Measurements from ENCODE around the gene FILIP1. TPM values are rescaled to one million over a fixed set of nuclear protein-coding genes. Genes with fewer than 3 reads are reported as not detected.

Gene FILIP1
- polyA plus RNA-seq, 1 experiment = 0.44 TPM

DNA sequence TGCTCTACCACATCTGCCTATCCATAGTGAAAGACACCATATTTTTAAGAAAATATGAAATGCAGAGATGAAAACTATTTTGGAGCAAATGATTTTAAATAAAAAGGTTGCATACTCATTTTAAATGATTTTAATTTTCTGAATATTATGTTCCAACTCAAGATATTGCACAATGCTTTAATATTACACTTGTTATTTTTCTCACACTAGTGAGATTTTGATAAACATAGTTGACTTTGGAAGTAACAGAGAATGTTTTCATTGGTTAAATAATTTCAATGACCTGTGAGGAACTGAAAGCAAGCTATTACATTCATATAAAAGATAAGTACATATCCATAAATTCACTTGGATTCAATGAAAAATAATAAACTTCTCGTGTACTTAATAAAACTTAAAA is 201.9 kb downstream of the FILIP1 start:
- H3K4me3 ChIP-seq (ENCODE audit: low read depth, low read length) = no peak overlapping the region
- DNase-seq (ENCODE audit: low read depth) = no peak
- POLR2A ChIA-PET = no interaction called here
- CTCF ChIA-PET = no interaction called here
- TF ChIP-seq, protein P1, sequence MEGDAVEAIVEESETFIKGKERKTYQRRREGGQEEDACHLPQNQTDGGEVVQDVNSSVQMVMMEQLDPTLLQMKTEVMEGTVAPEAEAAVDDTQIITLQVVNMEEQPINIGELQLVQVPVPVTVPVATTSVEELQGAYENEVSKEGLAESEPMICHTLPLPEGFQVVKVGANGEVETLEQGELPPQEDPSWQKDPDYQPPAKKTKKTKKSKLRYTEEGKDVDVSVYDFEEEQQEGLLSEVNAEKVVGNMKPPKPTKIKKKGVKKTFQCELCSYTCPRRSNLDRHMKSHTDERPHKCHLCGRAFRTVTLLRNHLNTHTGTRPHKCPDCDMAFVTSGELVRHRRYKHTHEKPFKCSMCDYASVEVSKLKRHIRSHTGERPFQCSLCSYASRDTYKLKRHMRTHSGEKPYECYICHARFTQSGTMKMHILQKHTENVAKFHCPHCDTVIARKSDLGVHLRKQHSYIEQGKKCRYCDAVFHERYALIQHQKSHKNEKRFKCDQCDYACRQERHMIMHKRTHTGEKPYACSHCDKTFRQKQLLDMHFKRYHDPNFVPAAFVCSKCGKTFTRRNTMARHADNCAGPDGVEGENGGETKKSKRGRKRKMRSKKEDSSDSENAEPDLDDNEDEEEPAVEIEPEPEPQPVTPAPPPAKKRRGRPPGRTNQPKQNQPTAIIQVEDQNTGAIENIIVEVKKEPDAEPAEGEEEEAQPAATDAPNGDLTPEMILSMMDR (IDR thresholded peaks at IDR 0.05; ENCODE audit: insufficient read depth, low read depth, low read length) = no peak
- no peaks in the 10 kb centered on the region for H3K27me3 ChIP-seq (ENCODE audit: control insufficient read depth, insufficient read depth, low read length)
- no peaks in the 10 kb centered on the region for H3K36me3 ChIP-seq (ENCODE audit: control insufficient read depth, insufficient read depth, low read length)

DNA sequence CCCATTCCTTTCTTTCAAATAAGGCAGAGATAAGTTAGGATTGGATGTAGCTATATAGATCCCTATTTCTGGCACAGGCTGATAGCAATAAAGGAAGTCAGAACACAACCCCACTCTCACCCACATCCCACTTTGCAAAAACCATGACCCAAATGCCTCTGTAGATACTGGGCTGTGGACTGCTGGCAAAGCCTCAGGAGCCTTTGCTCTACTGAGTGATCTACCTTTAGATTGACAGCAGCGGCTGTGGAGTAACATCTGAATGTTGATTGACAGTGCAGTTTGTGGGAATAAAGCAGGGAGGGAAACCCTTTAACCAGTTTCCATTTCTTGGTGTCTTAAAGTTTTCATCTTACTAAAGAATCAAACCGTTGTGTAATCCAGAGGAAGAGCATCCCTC is 202.3 kb downstream of the FILIP1 start:
- CTCF ChIA-PET = no interaction called here
- DNase-seq (ENCODE audit: low read depth) = no peak

DNA sequence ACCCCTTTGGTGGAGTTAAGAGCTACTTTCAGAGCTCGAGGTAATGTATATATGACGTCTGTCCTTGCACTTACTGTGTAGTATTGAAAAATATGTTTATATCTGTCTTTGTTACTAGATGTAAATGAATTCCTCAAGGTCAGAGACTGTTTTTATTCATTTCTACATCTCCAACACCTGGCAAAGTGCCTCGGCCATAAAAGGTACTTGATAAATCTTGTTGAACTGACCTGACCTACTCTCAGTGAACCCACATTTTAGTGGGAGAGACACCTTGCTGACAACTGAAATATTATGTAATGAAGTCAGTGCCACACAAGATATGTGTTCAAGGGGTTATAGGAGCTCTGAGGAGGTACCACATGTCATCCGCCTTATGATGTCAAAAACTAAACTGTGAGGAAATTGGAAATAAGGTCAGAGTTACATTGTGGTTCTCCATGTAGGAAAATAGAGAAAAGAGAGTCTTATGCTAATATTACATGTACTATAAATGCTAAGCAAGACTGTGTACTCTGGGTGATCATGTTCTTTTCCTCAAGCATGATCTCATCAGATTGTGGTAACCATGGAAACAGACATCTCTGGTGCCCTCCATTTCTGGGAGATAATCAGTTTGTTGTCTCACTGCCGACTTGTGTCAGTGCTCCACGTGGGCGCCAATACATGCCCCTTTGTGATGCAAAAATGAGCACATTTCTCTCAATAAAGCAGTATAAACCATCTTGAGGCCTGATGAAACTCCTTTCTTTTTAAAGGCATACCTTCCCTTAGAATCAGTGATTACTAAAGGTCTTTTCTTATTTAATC is 203.3 kb downstream of the FILIP1 start:
- H3K4me3 ChIP-seq (ENCODE audit: low read depth, low read length) = no peak overlapping the region
- CTCF ChIA-PET = no interaction called here

More for the DNA sequence above, 202.3 kb downstream of the FILIP1 start:
- Histone ChIP-seq H3K27me3 (ENCODE audit: control insufficient read depth, insufficient read depth, low read length) (no peaks in the 10 kb centered on the region), H3K4me3 (ENCODE audit: low read depth, low read length) (no peak overlapping the region), H3K36me3 (ENCODE audit: control insufficient read depth, insufficient read depth, low read length) (no peaks in the 10 kb centered on the region)
- POLR2A ChIA-PET = no interaction called here
- TF ChIP-seq, protein P1 (IDR thresholded peaks at IDR 0.05; ENCODE audit: insufficient read depth, low read depth, low read length) = no peak

DNA sequence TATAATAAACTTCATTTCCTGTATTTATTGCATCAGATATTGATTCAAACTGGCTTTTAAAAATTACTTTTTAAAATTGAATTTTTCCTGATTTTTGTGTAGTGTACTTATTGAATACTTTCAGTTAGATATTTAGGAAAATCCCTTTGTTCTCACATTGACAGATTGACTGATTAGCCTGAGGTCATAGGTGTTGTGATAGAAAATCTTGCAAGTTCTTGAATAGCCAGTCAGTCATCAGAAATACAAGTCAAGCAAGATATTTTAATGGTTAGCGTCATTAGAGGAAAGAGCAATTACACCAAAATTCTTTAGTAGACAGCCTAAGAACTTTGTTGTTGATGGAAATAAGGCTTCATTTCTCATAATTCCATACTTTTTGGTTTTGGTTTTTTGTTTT is 205.6 kb downstream of the FILIP1 start:
- TF ChIP-seq, protein P1 (IDR thresholded peaks at IDR 0.05; ENCODE audit: insufficient read depth, low read depth, low read length) = no peak
- Histone ChIP-seq H3K36me3 (ENCODE audit: control insufficient read depth, insufficient read depth, low read length) (no peaks in the 10 kb centered on the region), H3K27me3 (ENCODE audit: control insufficient read depth, insufficient read depth, low read length) (no peaks in the 10 kb centered on the region), H3K4me3 (ENCODE audit: low read depth, low read length) (no peak overlapping the region)
- DNase-seq (ENCODE audit: low read depth) = no peak
- ChIA-PET CTCF (no interaction called here), POLR2A (no interaction called here)

More for the DNA sequence above, 203.3 kb downstream of the FILIP1 start:
- POLR2A ChIA-PET = no interaction called here
- no peaks in the 10 kb centered on the region for H3K36me3 ChIP-seq (ENCODE audit: control insufficient read depth, insufficient read depth, low read length)
- H3K27me3 ChIP-seq (ENCODE audit: control insufficient read depth, insufficient read depth, low read length) = no peaks in the 10 kb centered on the region
- TF ChIP-seq, protein P1 (IDR thresholded peaks at IDR 0.05; ENCODE audit: insufficient read depth, low read depth, low read length) = no peak
- no peak for DNase-seq (ENCODE audit: low read depth)

DNA sequence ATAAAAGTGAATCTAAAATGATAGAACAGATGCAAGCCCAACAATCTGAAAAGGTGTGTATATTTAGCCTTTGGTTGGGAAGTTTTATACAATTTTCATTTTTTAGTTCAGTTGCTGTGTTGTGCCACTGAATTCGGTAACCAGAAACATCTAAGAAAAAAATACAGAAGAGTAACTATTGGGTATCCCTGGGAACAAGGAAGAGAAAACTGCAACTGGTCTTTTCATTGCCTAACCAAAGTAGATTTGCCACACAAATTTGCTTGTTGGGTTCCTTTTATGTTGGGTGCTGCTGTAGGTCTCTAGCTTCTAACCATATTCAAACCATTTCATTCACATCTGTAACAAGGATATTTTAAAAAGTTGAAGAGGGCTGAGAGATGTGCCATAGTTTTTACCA is 206.2 kb downstream of the FILIP1 start:
- TF ChIP-seq, protein P1 (IDR thresholded peaks at IDR 0.05; ENCODE audit: insufficient read depth, low read depth, low read length) = no peak
- DNase-seq (ENCODE audit: low read depth) = no peak
- H3K36me3 ChIP-seq (ENCODE audit: control insufficient read depth, insufficient read depth, low read length) = no peaks in the 10 kb centered on the region
- H3K4me3 ChIP-seq (ENCODE audit: low read depth, low read length) = no peak overlapping the region
- H3K27me3 ChIP-seq (ENCODE audit: control insufficient read depth, insufficient read depth, low read length) = no peaks in the 10 kb centered on the region
- ChIA-PET POLR2A (no interaction called here), CTCF (no interaction called here)
